Measurements from ENCODE around the gene GLDC.

GRCh38 chr9:6669881-6670280, 24.4 kb upstream of the GLDC start:
- TF ChIP-seq CTCF (IDR thresholded peaks at IDR 0.05; ENCODE audit: low read depth, low read length) (no peak), POLR2A (IDR thresholded peaks at IDR 0.05; ENCODE audit: extremely low read depth, insufficient read length) (no peak), MYC (IDR thresholded peaks at IDR 0.05; ENCODE audit: low read depth, low read length) (no peak)
